Cardiac fibroblast (primary cell): ENCODE data around the gene RAB7A.
"Not testable (repeated sequence)": the region's sequence is repeated elsewhere in the genome, so short reads cannot be mapped to it uniquely, and the experiment has no call there.

Source experiments
- DNase-seq, 2 donors: peaks; one replicate each; pipeline versions ENCODE4 v3.0.0 to v3.0.0-alpha.2; 2010; ENCODE audit warnings: low read depth in 2 of 2
- H3K4me3 ChIP-seq, 2 donors: replicated peaks in 1 of 2; 1 replicate in 1 of 2; 2 replicates in 1 of 2; pipeline ENCODE4 v1.5.1; 2011; ENCODE audit warnings: low read depth in 2 of 2, low read length in 2 of 2, mild to moderate bottlenecking in 2 of 2, moderate library complexity in 1 of 2
- TF ChIP-seq, protein P1 (sequence below): IDR thresholded peaks from one replicate; pipeline ENCODE4 v1.5.1; 2011; ENCODE audit warnings: low read depth, mild to moderate bottlenecking, low read length, inconsistent platforms

The RAB7A gene

DNA sequence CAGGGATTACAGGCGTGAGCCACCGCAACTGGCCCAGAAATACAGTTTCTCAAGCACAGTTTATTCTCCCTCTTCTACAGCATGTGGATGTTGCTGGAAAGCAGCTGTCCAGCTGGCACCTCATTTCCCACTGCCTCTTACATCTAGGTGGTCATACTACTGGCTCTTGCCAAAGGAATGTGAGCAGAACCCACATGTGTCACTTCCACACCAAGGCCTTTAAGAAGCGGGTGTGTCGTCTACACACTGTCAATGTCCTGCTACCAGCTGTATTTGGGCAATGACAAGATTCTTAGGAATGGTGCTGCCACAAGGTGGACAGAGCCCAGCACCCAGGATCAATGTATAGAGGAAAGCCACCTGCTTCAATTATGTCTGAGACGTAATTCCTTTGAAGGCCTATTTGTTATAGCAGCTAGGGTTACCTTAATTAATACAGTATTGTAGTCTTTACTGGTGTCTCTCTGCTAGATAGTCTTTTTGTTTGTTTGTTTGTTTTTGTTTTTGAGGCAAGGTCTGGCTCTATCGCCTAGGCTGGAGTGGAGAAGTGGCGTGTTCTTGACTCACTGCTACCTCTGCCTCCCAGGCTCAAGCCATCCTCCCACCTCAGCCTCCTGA, 15.1 kb upstream of the RAB7A start:
- DNase-seq, result no peak
- TF ChIP-seq, protein P1, sequence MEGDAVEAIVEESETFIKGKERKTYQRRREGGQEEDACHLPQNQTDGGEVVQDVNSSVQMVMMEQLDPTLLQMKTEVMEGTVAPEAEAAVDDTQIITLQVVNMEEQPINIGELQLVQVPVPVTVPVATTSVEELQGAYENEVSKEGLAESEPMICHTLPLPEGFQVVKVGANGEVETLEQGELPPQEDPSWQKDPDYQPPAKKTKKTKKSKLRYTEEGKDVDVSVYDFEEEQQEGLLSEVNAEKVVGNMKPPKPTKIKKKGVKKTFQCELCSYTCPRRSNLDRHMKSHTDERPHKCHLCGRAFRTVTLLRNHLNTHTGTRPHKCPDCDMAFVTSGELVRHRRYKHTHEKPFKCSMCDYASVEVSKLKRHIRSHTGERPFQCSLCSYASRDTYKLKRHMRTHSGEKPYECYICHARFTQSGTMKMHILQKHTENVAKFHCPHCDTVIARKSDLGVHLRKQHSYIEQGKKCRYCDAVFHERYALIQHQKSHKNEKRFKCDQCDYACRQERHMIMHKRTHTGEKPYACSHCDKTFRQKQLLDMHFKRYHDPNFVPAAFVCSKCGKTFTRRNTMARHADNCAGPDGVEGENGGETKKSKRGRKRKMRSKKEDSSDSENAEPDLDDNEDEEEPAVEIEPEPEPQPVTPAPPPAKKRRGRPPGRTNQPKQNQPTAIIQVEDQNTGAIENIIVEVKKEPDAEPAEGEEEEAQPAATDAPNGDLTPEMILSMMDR, result no peak
- no peak overlapping the region for H3K4me3 ChIP-seq

DNA sequence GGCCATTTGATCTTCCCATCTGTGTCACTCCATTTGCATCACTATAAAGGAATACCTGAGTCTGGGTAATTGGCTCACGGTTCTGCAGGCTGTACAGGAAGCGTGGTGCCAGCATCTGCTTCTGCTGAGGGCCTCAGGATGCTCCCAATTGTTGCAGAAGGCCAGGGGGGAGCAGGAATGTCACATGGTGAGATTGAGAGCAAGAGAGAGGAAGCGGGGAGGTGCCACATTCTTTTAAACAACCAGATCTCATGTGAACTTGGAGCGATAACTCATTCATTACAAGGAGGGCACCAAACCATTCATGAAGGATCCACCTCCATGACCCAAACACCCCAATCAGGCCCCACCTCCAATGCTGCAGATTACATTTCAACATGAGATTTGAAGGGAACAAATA, 13.1 kb upstream of the RAB7A start:
- no peak overlapping the region for H3K4me3 ChIP-seq
- TF ChIP-seq, protein P1, result no peak
- no peak for DNase-seq

DNA sequence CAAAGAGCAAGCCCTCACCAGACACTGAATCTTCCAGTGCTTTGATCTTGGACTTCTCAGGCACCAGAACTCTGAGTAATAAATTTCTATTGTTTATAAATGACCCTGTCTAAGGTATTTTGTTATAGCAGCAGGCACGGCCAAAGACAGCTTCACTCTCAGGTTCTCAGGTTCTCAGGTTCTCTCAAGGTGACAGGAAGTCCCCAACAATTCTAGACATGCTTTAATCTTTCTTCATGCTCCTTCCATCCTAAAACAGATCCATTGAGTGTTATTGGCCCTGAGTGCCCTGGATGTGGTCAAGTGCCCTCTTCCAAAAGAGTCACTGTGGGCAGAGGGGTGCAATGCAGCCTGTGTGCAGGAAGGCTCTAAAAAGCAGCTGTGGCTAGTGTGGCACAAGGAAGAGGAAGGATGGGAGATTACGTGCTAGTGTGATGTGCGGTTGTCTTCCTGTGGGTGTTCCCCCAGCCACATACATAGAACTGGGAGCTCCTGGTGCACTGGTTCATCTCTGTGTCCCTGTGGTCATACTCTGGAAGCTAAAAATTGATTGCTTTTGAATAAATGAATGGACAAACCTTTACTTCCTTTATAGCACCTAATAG, 11.0 kb upstream of the RAB7A start:
- DNase-seq, result no peak
- TF ChIP-seq, protein P1, result no peak
- no peak overlapping the region for H3K4me3 ChIP-seq

DNA sequence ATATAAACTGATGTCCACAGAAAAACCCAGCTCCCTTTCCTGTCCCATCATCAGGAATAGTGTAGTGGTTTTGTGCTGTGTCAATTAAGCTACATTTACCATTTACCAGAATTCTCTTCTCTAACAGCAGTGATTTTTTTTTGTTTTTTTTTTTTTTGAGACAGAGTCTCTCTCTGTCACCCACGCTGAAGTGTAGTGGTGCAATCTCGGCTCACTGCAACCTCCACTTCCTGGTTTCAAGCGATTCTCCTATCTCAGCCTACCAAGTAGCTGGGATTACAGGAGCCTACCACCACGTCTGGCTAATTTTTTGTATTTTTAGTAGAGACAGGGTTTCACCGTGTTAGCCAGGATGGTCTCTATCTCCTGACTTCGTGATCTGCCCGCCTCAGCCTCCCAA, 7.1 kb upstream of the RAB7A start:
- not testable (repeated sequence) for DNase-seq, H3K4me3 ChIP-seq

DNA sequence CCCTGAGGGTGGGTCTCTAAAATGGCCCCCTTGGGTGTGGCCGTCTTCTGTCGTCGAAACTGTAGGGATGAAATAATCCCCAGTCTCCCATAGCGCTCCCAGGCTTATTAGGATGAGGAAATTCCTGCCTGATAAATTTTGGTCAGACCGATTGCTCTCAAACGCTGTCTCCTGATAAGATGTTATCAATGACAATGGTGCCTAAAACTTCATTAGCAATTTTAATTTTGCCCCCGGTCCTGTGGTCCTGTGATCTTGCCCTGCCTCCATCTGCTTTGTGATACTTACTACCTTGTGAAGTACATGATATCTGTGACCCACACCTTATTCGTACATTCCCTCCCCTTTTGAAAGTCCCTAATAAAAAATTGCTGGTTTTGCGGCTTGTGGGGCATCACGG, 5.1 kb upstream of the RAB7A start:
- TF ChIP-seq, protein P1, result no peak
- DNase-seq, result no peak
- H3K4me3 ChIP-seq, result no peak overlapping the region

DNA sequence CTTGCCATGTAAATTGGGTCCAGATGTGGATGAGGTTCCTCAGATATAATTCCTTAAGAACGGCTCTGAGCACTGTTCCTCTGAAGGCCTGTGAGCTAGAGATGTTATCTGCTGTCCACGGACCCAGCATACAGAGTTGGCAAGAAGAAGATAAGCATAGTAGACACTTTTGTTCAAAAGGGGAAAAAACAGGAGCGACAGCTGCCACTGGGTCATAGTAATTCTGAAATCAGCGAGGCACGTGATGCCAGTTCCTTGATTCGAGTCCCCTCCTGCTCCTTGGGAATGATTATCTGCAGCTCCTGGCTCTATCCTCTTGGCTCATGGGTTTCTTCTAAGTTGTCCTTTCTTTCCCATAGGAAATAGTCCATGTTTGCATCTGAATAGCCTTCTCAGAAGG, 2.5 kb upstream of the RAB7A start:
- DNase-seq, result no peak
- no peak overlapping the region for H3K4me3 ChIP-seq

DNA sequence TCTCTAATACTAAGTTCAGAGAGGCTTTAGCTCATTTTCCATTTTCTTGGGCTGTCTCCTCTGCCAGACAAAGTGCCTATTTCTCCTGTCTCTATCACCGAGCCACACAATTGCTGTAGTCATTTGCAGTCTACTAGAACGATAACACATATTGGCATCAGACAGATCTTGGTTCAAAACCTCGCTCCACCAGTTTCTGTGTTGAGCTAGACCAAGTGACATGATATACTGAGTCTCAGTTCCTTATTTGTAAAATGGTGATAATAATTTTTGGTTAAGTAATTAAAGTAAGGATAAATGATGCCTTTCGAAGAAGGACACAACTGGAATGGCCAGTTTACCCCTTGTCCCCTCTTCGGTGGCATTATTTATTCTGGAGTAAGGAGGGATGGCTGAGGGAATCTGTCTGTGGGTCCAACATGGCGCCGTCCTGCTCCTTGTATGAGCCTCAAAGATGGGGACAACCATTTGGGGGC, 398 bp upstream of the RAB7A start:
- peak overlapping the region in 1 of 2 donors; percentile 98 for H3K4me3 ChIP-seq
- DNase-seq, result no peak
- TF ChIP-seq, protein P1, result no peak

More for the DNA sequence above, 2.5 kb upstream of the RAB7A start:
- TF ChIP-seq, protein P1, result no peak
